SK-N-MC (cell line): ENCODE data around the gene PLXNA2.

Experiments
- EZH2 ChIP-seq: fragments of 200-600 bp; sonication (generic); IDR thresholded peaks from one replicate; pipeline ENCODE4 v1.6.1; 2017; ENCODE audit warnings: antibody characterized with exemption
- POLR2AphosphoS5 ChIP-seq: IDR thresholded peaks from 2 replicates; pipeline ENCODE4 v1.6.1; 2012; ENCODE audit warnings: mild to moderate bottlenecking, low read depth, low read length, borderline replicate concordance

DNA sequence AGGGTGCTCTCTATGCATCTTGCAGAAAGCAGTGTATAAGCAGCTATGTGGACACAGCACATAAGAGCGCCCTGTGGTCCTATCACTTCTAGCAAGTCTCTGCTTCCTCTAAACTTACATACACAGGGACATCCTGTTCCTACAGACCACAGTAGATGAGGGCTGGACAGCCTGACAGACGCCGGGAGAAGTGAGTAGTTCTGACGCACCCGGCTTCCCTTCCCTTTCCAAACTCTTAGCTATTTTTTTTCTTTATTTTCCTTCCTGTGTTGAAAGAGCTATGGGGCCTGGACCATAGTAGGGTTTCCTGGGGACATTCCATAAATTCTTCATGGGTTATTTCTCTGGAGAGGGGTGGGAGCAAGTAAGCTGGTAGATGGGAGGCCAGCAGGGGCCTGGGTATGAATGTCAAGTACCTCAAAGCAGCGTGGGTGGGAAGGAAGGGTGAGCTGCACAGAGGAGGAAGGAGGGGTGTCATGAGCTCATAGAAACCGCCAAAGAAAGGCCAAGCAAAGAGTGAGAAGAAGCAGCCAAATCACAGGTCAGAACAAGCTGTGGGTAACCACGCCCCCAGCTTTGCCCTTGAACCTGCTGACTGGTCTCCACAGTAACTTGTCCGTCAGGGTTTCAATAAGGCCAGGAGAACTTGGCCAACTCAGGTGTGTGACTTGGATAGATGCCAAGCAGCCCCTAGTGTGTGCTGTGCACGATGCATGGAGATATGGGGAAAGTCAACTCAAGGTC lies 36.6 kb downstream of the PLXNA2 start:
- TF ChIP-seq EZH2 = no peak
- TF ChIP-seq POLR2AphosphoS5 = no peak
